Common myeloid progenitor, CD34-positive (primary cell): ENCODE results near the gene EXOC3L2.

Source experiments
- CTCF ChIA-PET: fragments of 350-600 bp; sonication (Branson Sonifier 250); formaldehyde crosslinking; loops from one replicate; lab custom pipeline; 2021; ENCODE audit warnings: antibody characterized with exemption; lab: Charles Lee
- POLR2A ChIA-PET: fragments of 350-600 bp; sonication (Branson Sonifier 250); formaldehyde crosslinking; loops from one replicate; lab custom pipeline; 2021; ENCODE audit warnings: antibody characterized with exemption; lab: Charles Lee
- DNase-seq, 3 donors: peaks; one replicate each; pipeline versions ENCODE4 v3.0.0 to v3.0.0-alpha.2; 2013
- H3K27ac ChIP-seq, 2 experiments: 1 replicate in 1 of 2; 2 replicates in 1 of 2; pipeline ENCODE4 v1.7.0; 2013; ENCODE audit warnings: inconsistent platforms in 2 of 2, low read length in 2 of 2, mild to moderate bottlenecking in 2 of 2, low read depth in 1 of 2, moderate library complexity in 1 of 2; ENCODE audit not compliant: severe bottlenecking in 2 of 2, insufficient read depth in 1 of 2, poor library complexity in 1 of 2
- H3K27me3 ChIP-seq, 5 experiments: replicated peaks in 2 of 5; 1 replicate in 3 of 5; 2 replicates in 2 of 5; pipeline versions ENCODE4 v1.6.1 to v1.7.0; 2013; ENCODE audit warnings: low read length in 4 of 5, mild to moderate bottlenecking in 2 of 5, moderate library complexity in 2 of 5, inconsistent platforms in 1 of 5; ENCODE audit not compliant: insufficient read depth in 5 of 5, control insufficient read depth in 4 of 5
- H3K36me3 ChIP-seq, 4 experiments: 1 replicate in 2 of 4; 2 replicates in 2 of 4; pipeline versions ENCODE4 v1.6.1 to v1.7.0; 2013; ENCODE audit warnings: low read length in 3 of 4, control low read depth in 1 of 4, mild to moderate bottlenecking in 1 of 4; ENCODE audit not compliant: control insufficient read depth in 4 of 4, insufficient read depth in 4 of 4
- H3K4me1 ChIP-seq, 4 experiments: 1 replicate in 3 of 4; 2 replicates in 1 of 4; pipeline versions ENCODE4 v1.6.1 to v1.7.1; 2013; ENCODE audit warnings: low read length in 3 of 4, mild to moderate bottlenecking in 3 of 4, control low read depth in 1 of 4, inconsistent platforms in 1 of 4, moderate library complexity in 1 of 4; ENCODE audit not compliant: control insufficient read depth in 4 of 4, insufficient read depth in 4 of 4; ENCODE audit errors: control extremely low read depth in 1 of 4
- H3K4me3 ChIP-seq, 7 experiments: 1 replicate in 4 of 7; 2 replicates in 3 of 7; pipeline versions ENCODE4 v1.5.1 to v1.7.0; 2013; ENCODE audit warnings: mild to moderate bottlenecking in 7 of 7, low read length in 6 of 7, moderate library complexity in 6 of 7, inconsistent platforms in 2 of 7, low read depth in 2 of 7, control low read depth in 1 of 7; ENCODE audit not compliant: insufficient read depth in 4 of 7, control insufficient read depth in 1 of 7; ENCODE audit errors: extremely low read depth in 1 of 7
- H3K9me3 ChIP-seq, 5 experiments: 1 replicate in 4 of 5; 2 replicates in 1 of 5; pipeline versions ENCODE4 v1.6.1 to v1.7.1; 2013; ENCODE audit warnings: low read length in 4 of 5, mild to moderate bottlenecking in 2 of 5, inconsistent platforms in 1 of 5, low read depth in 1 of 5, moderate library complexity in 1 of 5; ENCODE audit not compliant: control insufficient read depth in 4 of 5, insufficient read depth in 2 of 5; ENCODE audit errors: control extremely low read depth in 1 of 5
- WGBS: methylation state at CpG from one replicate; pipeline ENCODE4 v1.1.5; 2013; ENCODE audit not compliant: insufficient coverage; 5-methylcytosine and 5-hydroxymethylcytosine counted together

EXOC3L2 gene

DNA sequence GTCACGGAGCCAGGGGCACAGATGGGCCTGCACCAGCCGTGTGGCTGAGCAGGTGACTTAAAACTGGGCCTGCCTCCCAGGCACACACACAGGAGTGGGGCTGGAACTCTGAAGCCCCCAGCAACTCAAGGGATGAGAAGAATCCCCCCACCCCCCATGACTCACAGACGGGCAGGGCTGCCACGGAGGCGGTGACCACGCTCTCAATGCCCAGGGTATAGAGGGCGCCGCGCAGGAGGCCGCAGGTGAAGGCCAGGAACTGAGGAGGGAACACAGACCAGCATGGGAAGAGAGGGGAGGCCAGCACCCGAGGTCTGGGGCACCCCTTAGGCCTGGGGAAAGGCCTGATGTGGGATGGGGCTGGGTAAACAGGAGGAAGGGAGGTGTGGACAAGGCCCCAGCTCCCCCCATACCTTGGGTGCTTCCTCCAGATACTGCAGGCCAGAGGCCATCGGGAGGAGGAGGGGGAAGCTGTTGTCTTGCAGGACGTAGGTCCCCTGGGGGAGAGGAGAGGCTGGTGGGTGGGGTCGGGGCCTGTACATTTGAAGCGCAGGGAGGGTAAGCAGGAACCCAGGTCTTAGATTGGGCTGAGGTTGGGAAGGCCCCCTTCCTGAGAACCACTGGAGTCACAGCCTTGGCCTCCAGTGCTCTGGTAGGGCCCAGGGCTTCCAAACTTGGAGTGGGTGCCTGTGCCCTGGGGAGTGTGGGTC lies 81.3 kb downstream of the EXOC3L2 start:
- H3K4me1 ChIP-seq, result peaks cover 0 to 39% (median 27%) of the 10 kb centered on the region in 4 experiments
- peaks cover 0 to 6% (median 0%) of the 10 kb centered on the region in 5 experiments for H3K27me3 ChIP-seq
- no peak overlapping the region for H3K27ac ChIP-seq
- H3K36me3 ChIP-seq, result peaks cover 0 to 5% (median 1%) of the 10 kb centered on the region in 4 experiments
- WGBS, result 81% methylated on average over 8 of the region's 15 CpGs
- CTCF ChIA-PET, result interaction anchor here (1.2 to 5.4 kb wide), 5 partner anchors 11 to 46 kb away, joined by 3 to 15 read pairs (median 5); partner anchors contain the start of genes BLOC1S3 and TRAPPC6A
- peak overlapping the region in 2 of 7 experiments; percentile 1 to 4 for H3K4me3 ChIP-seq
- DNase-seq, result no peak
- POLR2A ChIA-PET, result interaction anchor here (0.8 kb wide), 3 partner anchors 14 to 89 kb away, joined by 3 to 7 read pairs (median 4); partner anchors contain the start of genes BLOC1S3 and TRAPPC6A
- no peaks in the 10 kb centered on the region for H3K9me3 ChIP-seq

GRCh38 chr19:45163156-45163555 lies 82.1 kb downstream of the EXOC3L2 start:
- WGBS, result 95% methylated on average over 11 of the region's 17 CpGs
- POLR2A ChIA-PET, result interaction anchor here (0.8 kb wide), 1 partner anchor 15 kb away, joined by 4 read pairs; the partner anchor contains the start of gene TRAPPC6A
- CTCF ChIA-PET, result interaction anchor here (1.1 to 5.4 kb wide), 3 partner anchors 17 to 24 kb away, joined by 3 to 15 read pairs (median 4); no protein-coding TSS in a partner anchor

GRCh38 chr19:45162608-45163143 lies 82.5 kb downstream of the EXOC3L2 start:
- no peak overlapping the region for H3K4me3 ChIP-seq
- no peaks in the 10 kb centered on the region for H3K36me3 ChIP-seq
- CTCF ChIA-PET, result interaction anchor here (1.1 to 5.4 kb wide), 2 partner anchors 16 to 24 kb away, joined by 3 to 15 read pairs; no protein-coding TSS in a partner anchor
- H3K27ac ChIP-seq, result no peak overlapping the region
- peaks cover 0 to 35% (median 32%) of the 10 kb centered on the region in 4 experiments for H3K4me1 ChIP-seq
- POLR2A ChIA-PET, result interaction anchor here (1.0 kb wide), 1 partner anchor 14 kb away, joined by 3 read pairs; no protein-coding TSS in a partner anchor
- H3K9me3 ChIP-seq, result no peaks in the 10 kb centered on the region
- over 99% methylated on average over 15 of the region's 18 CpGs for WGBS
- DNase-seq, result no peak
- H3K27me3 ChIP-seq, result peaks cover 0 to 17% (median 0%) of the 10 kb centered on the region in 5 experiments

More at GRCh38 chr19:45163156-45163555, 82.1 kb downstream of the EXOC3L2 start:
- no peak for DNase-seq
- peaks cover 0 to 13% (median 0%) of the 10 kb centered on the region in 5 experiments for H3K27me3 ChIP-seq
- H3K4me3 ChIP-seq, result no peak overlapping the region
- no peaks in the 10 kb centered on the region for H3K9me3 ChIP-seq
- no peaks in the 10 kb centered on the region for H3K36me3 ChIP-seq
- peaks cover 0 to 35% (median 32%) of the 10 kb centered on the region in 4 experiments for H3K4me1 ChIP-seq
- H3K27ac ChIP-seq, result no peak overlapping the region
